ENCODE data around the gene SET. TPM values are rescaled to one million over a fixed set of nuclear protein-coding genes. Genes with fewer than 3 reads are reported as not detected.

SET gene
- total and polyA plus RNA-seq, 2 of the 13 experiments (the other 11 are each of a cell fraction or from before 2014, with no cell fraction given): 94.2 to 611 TPM

DNA sequence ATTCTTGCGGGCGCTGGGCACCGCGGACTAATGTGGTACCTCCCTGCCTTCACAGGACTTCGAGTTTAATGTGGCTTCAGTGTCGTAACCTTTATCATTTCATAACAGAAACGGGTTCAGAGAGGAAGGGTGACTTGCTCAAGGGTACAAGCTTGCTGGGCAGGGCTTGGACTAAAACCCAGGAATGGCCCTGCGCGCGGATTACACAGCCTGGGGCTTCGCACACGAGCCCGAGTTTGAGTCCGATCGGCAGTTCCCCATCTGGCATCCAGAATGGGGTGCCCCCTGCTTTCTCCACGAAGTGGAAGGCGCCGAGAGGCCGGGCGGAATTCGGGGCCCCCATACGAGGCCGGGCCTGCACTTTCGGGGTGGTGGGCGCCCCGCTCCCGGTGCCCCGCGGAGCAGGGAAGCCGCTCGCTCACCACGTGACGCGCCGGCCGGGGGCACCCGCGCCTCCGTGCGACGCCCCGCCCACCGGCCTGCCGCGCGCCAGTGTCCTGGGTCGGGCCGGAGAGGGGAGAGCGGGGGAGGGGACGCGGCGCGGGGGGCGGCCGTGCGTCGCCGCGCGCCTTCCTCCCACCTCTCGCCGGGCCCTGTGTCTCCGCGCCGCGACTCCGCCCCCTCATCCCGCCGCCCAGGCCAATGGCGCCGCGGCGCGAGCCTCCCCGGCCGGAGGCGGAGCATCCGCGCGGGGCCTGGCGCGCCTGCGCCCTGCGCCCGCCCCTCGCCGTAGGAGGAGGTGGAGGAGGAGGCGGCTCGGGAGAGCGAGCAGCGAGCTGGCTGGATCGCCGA lies at the start of gene SET (continued):
- peak; percentile 85 for TF ChIP-seq ZNF281 (CRISPR knock-in tag; IDR thresholded peaks at IDR 0.05; ENCODE audit: borderline replicate concordance)
- peak; percentile 56; the same call in 1 of the 2 replicates for TF ChIP-seq CHD4 (IDR thresholded peaks at IDR 0.05; ENCODE audit: borderline replicate concordance, low read length)
- no peak for TF ChIP-seq AGO2 (optimal IDR thresholded peaks at IDR 0.05; ENCODE audit: low read depth, low read length)
- TF ChIP-seq ZNF296 (CRISPR knock-in tag; conservative IDR thresholded peaks at IDR 0.05): no peak
- TF ChIP-seq ZNF124 (CRISPR knock-in tag; IDR thresholded peaks at IDR 0.05): 0 out of 2 replicates have a peak, but pooled peaks have one; percentile 37
- no peak for TF ChIP-seq ZNF432 (CRISPR knock-in tag; IDR thresholded peaks at IDR 0.05; ENCODE audit: borderline replicate concordance)
- peak; percentile 57; the same call in 1 of the 2 replicates for TF ChIP-seq KDM2A (CRISPR knock-in tag; IDR thresholded peaks at IDR 0.05; ENCODE audit: borderline replicate concordance, low read depth)
- TF ChIP-seq, protein P1, sequence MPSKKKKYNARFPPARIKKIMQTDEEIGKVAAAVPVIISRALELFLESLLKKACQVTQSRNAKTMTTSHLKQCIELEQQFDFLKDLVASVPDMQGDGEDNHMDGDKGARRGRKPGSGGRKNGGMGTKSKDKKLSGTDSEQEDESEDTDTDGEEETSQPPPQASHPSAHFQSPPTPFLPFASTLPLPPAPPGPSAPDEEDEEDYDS (CRISPR knock-in tag; IDR thresholded peaks at IDR 0.05): 0 out of 2 replicates have a peak, but pooled peaks have one; percentile 22
- TF ChIP-seq ZFP36 (IDR thresholded peaks at IDR 0.05; ENCODE audit: borderline replicate concordance, low read depth, low read length, partially characterized antibody): no peak
- peak; percentile 52; the same call in 1 of the 2 replicates for TF ChIP-seq IKZF5 (CRISPR knock-in tag; IDR thresholded peaks at IDR 0.05)
- TF ChIP-seq, protein P2, sequence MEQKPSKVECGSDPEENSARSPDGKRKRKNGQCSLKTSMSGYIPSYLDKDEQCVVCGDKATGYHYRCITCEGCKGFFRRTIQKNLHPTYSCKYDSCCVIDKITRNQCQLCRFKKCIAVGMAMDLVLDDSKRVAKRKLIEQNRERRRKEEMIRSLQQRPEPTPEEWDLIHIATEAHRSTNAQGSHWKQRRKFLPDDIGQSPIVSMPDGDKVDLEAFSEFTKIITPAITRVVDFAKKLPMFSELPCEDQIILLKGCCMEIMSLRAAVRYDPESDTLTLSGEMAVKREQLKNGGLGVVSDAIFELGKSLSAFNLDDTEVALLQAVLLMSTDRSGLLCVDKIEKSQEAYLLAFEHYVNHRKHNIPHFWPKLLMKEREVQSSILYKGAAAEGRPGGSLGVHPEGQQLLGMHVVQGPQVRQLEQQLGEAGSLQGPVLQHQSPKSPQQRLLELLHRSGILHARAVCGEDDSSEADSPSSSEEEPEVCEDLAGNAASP (CRISPR knock-in tag; IDR thresholded peaks at IDR 0.05; ENCODE audit: borderline replicate concordance): no peak; the same call in 1 of the 2 replicates
- TF ChIP-seq ESRRA (CRISPR knock-in tag; IDR thresholded peaks at IDR 0.05; ENCODE audit: low read depth): peak; percentile 30; the same call in 1 of the 2 replicates
- no peak for TF ChIP-seq ELF1 (CRISPR knock-in tag; IDR thresholded peaks at IDR 0.05)
- no peak for TF ChIP-seq MBNL3 (CRISPR knock-in tag; conservative IDR thresholded peaks at IDR 0.05)
- no peak for TF ChIP-seq SUZ12 (IDR thresholded peaks at IDR 0.05; ENCODE audit: low read depth, low read length)
- TF ChIP-seq ZNF496 (CRISPR knock-in tag; IDR thresholded peaks at IDR 0.05; ENCODE audit: insufficient replicate concordance): no peak
- 0 out of 2 replicates have a peak, but pooled peaks have one; percentile 41 for TF ChIP-seq ZNF614 (CRISPR knock-in tag; IDR thresholded peaks at IDR 0.05; ENCODE audit: borderline replicate concordance)
- TF ChIP-seq ARNT (IDR thresholded peaks at IDR 0.05): no peak
- peak; percentile 2 for TF ChIP-seq HNRNPK (IDR thresholded peaks at IDR 0.05; ENCODE audit: low read depth, low read length, poor library complexity, severe bottlenecking)
- TF ChIP-seq CHCHD3 (CRISPR knock-in tag; IDR thresholded peaks at IDR 0.05): no peak
- no peak for TF ChIP-seq ZMYM3 (CRISPR knock-in tag; IDR thresholded peaks at IDR 0.05)
- TF ChIP-seq NFE2 (CRISPR knock-in tag; IDR thresholded peaks at IDR 0.05): no peak
- no peak for TF ChIP-seq SIX1 (CRISPR knock-in tag; IDR thresholded peaks at IDR 0.05; ENCODE audit: borderline replicate concordance)
- TF ChIP-seq ZNF746 (CRISPR knock-in tag; IDR thresholded peaks at IDR 0.05): peak; percentile 83; the same call in 1 of the 2 replicates
